Epidermal melanocyte (primary cell): ENCODE data around the gene EDC4.
A peak's percentile ranks its signal among the peaks of the same experiment; 100 is the strongest.
"Not testable (repeated sequence)": the region's sequence is repeated elsewhere in the genome, so short reads cannot be mapped to it uniquely, and the experiment has no call there.

Experiments used
- DNase-seq: peaks from one replicate; pipeline ENCODE4 v3.0.0; 2011; ENCODE audit warnings: low spot score; ENCODE audit not compliant: insufficient read length

The EDC4 gene

GRCh38 chr16:67907397-67908180 lies 34.7 kb downstream of the EDC4 start:
- no peak for DNase-seq

- no peak for DNase-seq
Measured at GRCh38 chr16:67909056-67909742, 36.3 kb downstream of the EDC4 start.

- DNase-seq = no peak
Measured at GRCh38 chr16:67910158-67910557, 37.3 kb downstream of the EDC4 start.

GRCh38 chr16:67914758-67915495 lies 42.1 kb downstream of the EDC4 start:
- DNase-seq = no peak

- not testable (repeated sequence) for DNase-seq
Measured at GRCh38 chr16:67915496-67915769, 42.6 kb downstream of the EDC4 start.

- no peak for DNase-seq
Measured at GRCh38 chr16:67915831-67916723, 43.2 kb downstream of the EDC4 start.

- no peak for DNase-seq
Measured at GRCh38 chr16:67917140-67917851, 44.4 kb downstream of the EDC4 start.

GRCh38 chr16:67917852-67918236 lies 45.0 kb downstream of the EDC4 start:
- DNase-seq = no peak

- DNase-seq = no peak
Measured at GRCh38 chr16:67919622-67920221, 46.9 kb downstream of the EDC4 start.

GRCh38 chr16:67922221-67922620 lies 49.4 kb downstream of the EDC4 start:
- no peak for DNase-seq

- DNase-seq = no peak
Measured at GRCh38 chr16:67922740-67923139, 49.9 kb downstream of the EDC4 start.

- DNase-seq = no peak
Measured at GRCh38 chr16:67923414-67924116, 50.7 kb downstream of the EDC4 start.

- DNase-seq = no peak
Measured at GRCh38 chr16:67924140-67924906, 51.5 kb downstream of the EDC4 start.

- no peak for DNase-seq
Measured at GRCh38 chr16:67926181-67926750, 53.4 kb downstream of the EDC4 start.

GRCh38 chr16:67927131-67927941 lies 54.5 kb downstream of the EDC4 start:
- DNase-seq = no peak

- no peak for DNase-seq
Measured at GRCh38 chr16:67928147-67928546, 55.3 kb downstream of the EDC4 start.

GRCh38 chr16:67928561-67929364 lies 55.9 kb downstream of the EDC4 start:
- DNase-seq = peak; percentile 76
